Esophagus squamous epithelium (tissue), 4 donors: Measurements from ENCODE around the gene CSF1R.

Source experiments
- POLR2A ChIP-seq, 4 donors: fragments of 450-650 bp; IDR thresholded peaks; one replicate each; pipeline ENCODE4 v1.6.1; 2017; ENCODE audit warnings: antibody characterized with exemption in 4 of 4, mild to moderate bottlenecking in 4 of 4, moderate library complexity in 3 of 4
- TF ChIP-seq, protein P1 (sequence below), 6 experiments: fragments of 450-650 bp in 4 of 6; fragments of 200-600 bp in 2 of 6; sonication (generic) in 2 of 6; IDR thresholded peaks; one replicate each; pipeline ENCODE4 v1.5.1; 2016 to 2019; ENCODE audit warnings: antibody characterized with exemption in 6 of 6, mild to moderate bottlenecking in 4 of 6, moderate library complexity in 4 of 6

- TF ChIP-seq, protein P1, sequence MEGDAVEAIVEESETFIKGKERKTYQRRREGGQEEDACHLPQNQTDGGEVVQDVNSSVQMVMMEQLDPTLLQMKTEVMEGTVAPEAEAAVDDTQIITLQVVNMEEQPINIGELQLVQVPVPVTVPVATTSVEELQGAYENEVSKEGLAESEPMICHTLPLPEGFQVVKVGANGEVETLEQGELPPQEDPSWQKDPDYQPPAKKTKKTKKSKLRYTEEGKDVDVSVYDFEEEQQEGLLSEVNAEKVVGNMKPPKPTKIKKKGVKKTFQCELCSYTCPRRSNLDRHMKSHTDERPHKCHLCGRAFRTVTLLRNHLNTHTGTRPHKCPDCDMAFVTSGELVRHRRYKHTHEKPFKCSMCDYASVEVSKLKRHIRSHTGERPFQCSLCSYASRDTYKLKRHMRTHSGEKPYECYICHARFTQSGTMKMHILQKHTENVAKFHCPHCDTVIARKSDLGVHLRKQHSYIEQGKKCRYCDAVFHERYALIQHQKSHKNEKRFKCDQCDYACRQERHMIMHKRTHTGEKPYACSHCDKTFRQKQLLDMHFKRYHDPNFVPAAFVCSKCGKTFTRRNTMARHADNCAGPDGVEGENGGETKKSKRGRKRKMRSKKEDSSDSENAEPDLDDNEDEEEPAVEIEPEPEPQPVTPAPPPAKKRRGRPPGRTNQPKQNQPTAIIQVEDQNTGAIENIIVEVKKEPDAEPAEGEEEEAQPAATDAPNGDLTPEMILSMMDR (IDR thresholded peaks at IDR 0.05): no peak
- TF ChIP-seq POLR2A (IDR thresholded peaks at IDR 0.05): no peak
Observed at GRCh38 chr5:150066436-150066835, 19.9 kb downstream of the CSF1R start.
